ENCODE measurements around the gene SNX4. TPM values are rescaled to one million over a fixed set of nuclear protein-coding genes. Genes with fewer than 3 reads are reported as not detected.
"Not testable (repeated sequence)": the region's sequence is repeated elsewhere in the genome, so short reads cannot be mapped to it uniquely, and the experiment has no call there.

The SNX4 gene
- total and polyA plus RNA-seq, 7 experiments from 2014 or later = 19.3 to 31.8 (median 25.7) TPM

DNA sequence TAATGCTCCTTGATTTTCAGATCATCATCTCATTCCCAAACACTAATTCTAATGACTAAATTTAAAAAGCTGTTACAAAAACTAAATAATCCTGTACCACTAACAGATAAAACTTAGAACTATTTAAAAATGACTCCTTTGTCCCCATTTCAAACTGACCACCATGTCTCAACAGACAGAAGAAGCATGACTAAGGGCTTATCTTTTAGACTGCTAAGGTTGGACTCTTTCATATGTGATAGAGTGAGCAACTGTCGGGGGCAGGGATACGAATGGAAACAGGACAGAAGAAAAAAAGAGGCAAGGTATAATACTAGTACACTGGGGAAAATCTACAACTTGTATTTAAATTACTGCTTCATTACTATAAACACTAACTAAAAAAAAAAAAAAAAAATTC lies 23.3 kb downstream of the SNX4 start:
- Mint-ChIP-seq H3K4me3 (no peak overlapping the region), H3K36me3 (peaks cover 0 to 41% (median 29%) of the 10 kb centered on the region in 5 donors), H3K27ac (no peak overlapping the region), H3K4me1 (no peaks in the 10 kb centered on the region), H3K27me3 (no peaks in the 10 kb centered on the region), H3K9me3 (no peaks in the 10 kb centered on the region)
- Histone ChIP-seq H3K4me3 (ENCODE audit: low read length) (no peak overlapping the region), H3K9me3 (ENCODE audit: control insufficient read depth in 2 of 3, low read length in 3 of 3) (no peaks in the 10 kb centered on the region), H3K36me3 (ENCODE audit: control insufficient read depth in 2 of 3, insufficient read depth in 3 of 3, low read length in 3 of 3) (peaks cover 3 to 40% (median 12%) of the 10 kb centered on the region in 3 experiments), H3K27me3 (ENCODE audit: control insufficient read depth in 2 of 2, insufficient read depth in 2 of 2, low read length in 2 of 2) (no peaks in the 10 kb centered on the region), H3K4me1 (ENCODE audit: control insufficient read depth in 2 of 2, insufficient read depth in 2 of 2, low read length in 2 of 2) (no peaks in the 10 kb centered on the region), H3K27ac (ENCODE audit: low read depth, low read length) (no peak overlapping the region)
- no peak for ATAC-seq
- ChIA-PET CTCF (no interaction called here), POLR2A (no interaction called here)
- intact Hi-C loops (cut with micrococcal nuclease) = no loop called here
- DNase-seq = no peak

DNA sequence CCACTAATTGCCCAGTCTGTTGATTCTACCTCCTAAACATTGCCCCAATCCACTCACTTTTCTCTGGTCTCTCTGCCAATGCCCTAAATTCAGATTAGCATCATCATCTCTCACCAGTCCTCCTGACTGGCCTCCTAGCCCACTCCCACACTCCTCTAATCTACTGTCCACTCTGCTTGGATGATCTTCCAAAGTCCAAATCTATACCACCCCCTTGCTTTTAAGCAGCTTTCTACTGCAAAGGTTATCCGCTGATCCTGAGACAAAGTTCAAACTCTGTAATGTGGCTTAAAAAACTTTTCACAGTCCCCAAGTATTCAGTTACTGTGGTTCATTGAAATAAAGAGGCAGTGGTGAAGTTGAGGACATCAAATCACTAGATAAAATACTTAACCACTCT lies 37.6 kb downstream of the SNX4 start:
- no peak overlapping the region for H3K27ac Mint-ChIP-seq
- H3K36me3 ChIP-seq (ENCODE audit: control insufficient read depth in 2 of 3, insufficient read depth in 3 of 3, low read length in 3 of 3) = peaks cover 0 to 42% (median 0%) of the 10 kb centered on the region in 3 experiments
- no peak for ATAC-seq
- H3K27me3 Mint-ChIP-seq = no peaks in the 10 kb centered on the region
- H3K9me3 Mint-ChIP-seq = no peaks in the 10 kb centered on the region
- H3K27ac ChIP-seq (ENCODE audit: low read depth, low read length) = no peak overlapping the region
- no peaks in the 10 kb centered on the region for H3K27me3 ChIP-seq (ENCODE audit: control insufficient read depth in 2 of 2, insufficient read depth in 2 of 2, low read length in 2 of 2)
- H3K4me1 Mint-ChIP-seq = peaks cover 0 to 1% (median 0%) of the 10 kb centered on the region in 7 donors
- H3K4me1 ChIP-seq (ENCODE audit: control insufficient read depth in 2 of 2, insufficient read depth in 2 of 2, low read length in 2 of 2) = no peaks in the 10 kb centered on the region
- ChIA-PET POLR2A (interaction anchor here (0.6 kb wide), 1 partner anchor 9 kb away, joined by 3 read pairs; no protein-coding TSS in a partner anchor), CTCF (no interaction called here)
- no peak overlapping the region for H3K4me3 Mint-ChIP-seq
- H3K9me3 ChIP-seq (ENCODE audit: control insufficient read depth in 2 of 3, low read length in 3 of 3) = no peaks in the 10 kb centered on the region
- no peak for DNase-seq
- no peak overlapping the region for H3K4me3 ChIP-seq (ENCODE audit: low read length)
- H3K36me3 Mint-ChIP-seq = peaks cover 0 to 34% (median 12%) of the 10 kb centered on the region in 5 donors
- intact Hi-C loops (cut with micrococcal nuclease) = no loop called here

DNA sequence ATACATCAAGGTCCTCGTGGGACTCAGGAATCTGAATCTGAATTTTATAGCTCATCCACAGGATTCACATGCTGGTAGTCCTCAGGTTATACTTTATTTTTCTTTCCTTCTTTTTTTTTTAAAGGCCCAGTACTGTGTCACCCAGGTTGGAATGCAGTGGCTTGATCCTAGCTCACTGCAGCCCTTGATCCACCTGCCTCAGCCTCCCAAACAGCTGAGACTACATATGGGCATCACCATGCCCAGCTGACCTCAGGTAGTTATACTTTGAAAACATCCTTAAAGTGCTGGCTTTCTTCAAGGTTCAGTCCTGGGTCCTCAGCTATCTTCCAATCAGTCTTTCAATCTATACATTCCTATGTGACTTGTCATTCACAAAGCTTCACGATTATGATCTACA lies 38.2 kb downstream of the SNX4 start:
- DNase-seq = no peak
- no peak for ATAC-seq
- no peaks in the 10 kb centered on the region for H3K27me3 ChIP-seq (ENCODE audit: control insufficient read depth in 2 of 2, insufficient read depth in 2 of 2, low read length in 2 of 2)
- no peaks in the 10 kb centered on the region for H3K9me3 ChIP-seq (ENCODE audit: control insufficient read depth in 2 of 3, low read length in 3 of 3)
- H3K36me3 ChIP-seq (ENCODE audit: control insufficient read depth in 2 of 3, insufficient read depth in 3 of 3, low read length in 3 of 3) = peaks cover 0 to 41% (median 0%) of the 10 kb centered on the region in 3 experiments
- ChIA-PET CTCF (no interaction called here), POLR2A (interaction anchor here (0.6 kb wide), 1 partner anchor 10 kb away, joined by 3 read pairs; no protein-coding TSS in a partner anchor)
- H3K4me3 Mint-ChIP-seq = no peak overlapping the region
- no peak overlapping the region for H3K27ac ChIP-seq (ENCODE audit: low read depth, low read length)
- no peak overlapping the region for H3K4me3 ChIP-seq (ENCODE audit: low read length)
- no peak overlapping the region for H3K27ac Mint-ChIP-seq
- H3K4me1 Mint-ChIP-seq = peaks cover 0 to 1% (median 0%) of the 10 kb centered on the region in 7 donors
- peaks cover 0 to 32% (median 12%) of the 10 kb centered on the region in 5 donors for H3K36me3 Mint-ChIP-seq
- no peaks in the 10 kb centered on the region for H3K9me3 Mint-ChIP-seq
- intact Hi-C loops (cut with micrococcal nuclease) = no loop called here
- no peaks in the 10 kb centered on the region for H3K27me3 Mint-ChIP-seq
- H3K4me1 ChIP-seq (ENCODE audit: control insufficient read depth in 2 of 2, insufficient read depth in 2 of 2, low read length in 2 of 2) = no peaks in the 10 kb centered on the region

DNA sequence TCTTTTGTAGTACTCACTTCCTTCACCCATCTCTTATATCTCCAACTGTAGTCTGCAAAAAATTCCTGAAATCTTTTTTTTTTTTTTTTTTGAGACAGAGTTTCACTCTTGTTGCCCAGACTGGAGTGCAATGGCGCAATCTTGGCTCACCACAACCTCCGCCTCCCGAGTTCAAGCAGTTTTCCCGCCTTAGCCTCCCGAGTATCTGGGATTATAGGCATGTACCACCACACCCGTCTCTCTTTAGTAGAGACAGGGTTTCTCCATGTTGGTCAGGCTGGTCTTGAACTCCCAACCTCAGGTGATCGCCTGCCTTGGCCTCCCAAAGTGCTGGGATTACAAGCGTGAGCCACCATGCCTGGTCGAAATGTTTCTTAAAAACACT lies 38.6 kb downstream of the SNX4 start:
- H3K9me3 ChIP-seq (ENCODE audit: control insufficient read depth in 2 of 3, low read length in 3 of 3); H3K4me1 ChIP-seq (ENCODE audit: control insufficient read depth in 2 of 2, insufficient read depth in 2 of 2, low read length in 2 of 2); H3K9me3 Mint-ChIP-seq; H3K27me3 ChIP-seq (ENCODE audit: control insufficient read depth in 2 of 2, insufficient read depth in 2 of 2, low read length in 2 of 2); intact Hi-C loops (cut with micrococcal nuclease); POLR2A ChIA-PET; H3K27ac Mint-ChIP-seq; CTCF ChIA-PET; H3K4me3 Mint-ChIP-seq; H3K27ac ChIP-seq (ENCODE audit: low read depth, low read length); H3K4me1 Mint-ChIP-seq; H3K27me3 Mint-ChIP-seq; H3K4me3 ChIP-seq (ENCODE audit: low read length); DNase-seq; ATAC-seq: not testable (repeated sequence)
- H3K36me3 Mint-ChIP-seq = peaks cover 0 to 33% (median 13%) of the 10 kb centered on the region in 5 donors
- peaks cover 0 to 37% (median 0%) of the 10 kb centered on the region in 3 experiments for H3K36me3 ChIP-seq (ENCODE audit: control insufficient read depth in 2 of 3, insufficient read depth in 3 of 3, low read length in 3 of 3)

DNA sequence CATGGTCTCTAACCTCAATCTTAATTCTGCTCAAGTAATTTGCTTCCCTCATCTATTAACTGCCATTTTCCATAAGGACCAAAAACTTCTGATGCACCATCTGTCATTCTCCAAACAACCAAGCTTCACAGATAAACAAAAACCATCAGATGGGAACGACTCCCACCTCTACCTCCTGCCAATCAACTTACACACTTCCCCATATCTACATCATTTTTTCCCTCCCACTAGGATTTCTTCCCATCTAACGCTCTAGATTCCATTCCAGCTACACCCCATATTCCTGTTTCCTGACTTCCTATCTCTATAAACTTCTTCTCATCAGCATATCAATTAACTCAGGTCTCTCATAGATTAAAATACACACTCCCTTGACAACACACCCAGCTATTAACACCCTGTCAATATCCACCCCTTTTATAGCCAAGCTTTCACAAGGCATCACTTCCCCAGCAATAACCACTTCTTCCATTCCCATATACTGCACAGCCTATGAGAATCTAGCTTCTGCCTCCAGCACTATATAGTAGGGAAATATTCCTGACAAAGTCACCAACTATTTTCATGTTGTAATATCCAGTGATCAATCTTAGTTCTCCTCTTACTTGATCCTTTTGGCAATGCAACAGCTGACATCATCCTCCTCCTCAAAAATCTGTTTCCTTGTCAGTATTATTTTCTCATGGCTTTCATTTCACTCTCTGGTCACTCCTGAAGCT lies 39.2 kb downstream of the SNX4 start:
- no peak for ATAC-seq
- Mint-ChIP-seq H3K4me1 (peaks cover 0 to 1% (median 0%) of the 10 kb centered on the region in 7 donors), H3K27me3 (no peaks in the 10 kb centered on the region), H3K36me3 (peaks cover 0 to 29% (median 10%) of the 10 kb centered on the region in 5 donors), H3K9me3 (no peaks in the 10 kb centered on the region), H3K27ac (no peak overlapping the region), H3K4me3 (no peak overlapping the region)
- Histone ChIP-seq H3K4me1 (ENCODE audit: control insufficient read depth in 2 of 2, insufficient read depth in 2 of 2, low read length in 2 of 2) (no peaks in the 10 kb centered on the region), H3K4me3 (ENCODE audit: low read length) (no peak overlapping the region), H3K27ac (ENCODE audit: low read depth, low read length) (no peak overlapping the region), H3K9me3 (ENCODE audit: control insufficient read depth in 2 of 3, low read length in 3 of 3) (no peaks in the 10 kb centered on the region), H3K36me3 (ENCODE audit: control insufficient read depth in 2 of 3, insufficient read depth in 3 of 3, low read length in 3 of 3) (peaks cover 0 to 35% (median 0%) of the 10 kb centered on the region in 3 experiments), H3K27me3 (ENCODE audit: control insufficient read depth in 2 of 2, insufficient read depth in 2 of 2, low read length in 2 of 2) (no peaks in the 10 kb centered on the region)
- ChIA-PET CTCF (interaction anchor here (0.6 kb wide), 1 partner anchor 20 kb away, joined by 4 read pairs; no protein-coding TSS in a partner anchor), POLR2A (interaction anchor here (1.4 kb wide), 1 partner anchor 35 kb away, joined by 3 read pairs; no protein-coding TSS in a partner anchor)
- no peak for DNase-seq
- intact Hi-C loops (cut with micrococcal nuclease) = no loop called here

DNA sequence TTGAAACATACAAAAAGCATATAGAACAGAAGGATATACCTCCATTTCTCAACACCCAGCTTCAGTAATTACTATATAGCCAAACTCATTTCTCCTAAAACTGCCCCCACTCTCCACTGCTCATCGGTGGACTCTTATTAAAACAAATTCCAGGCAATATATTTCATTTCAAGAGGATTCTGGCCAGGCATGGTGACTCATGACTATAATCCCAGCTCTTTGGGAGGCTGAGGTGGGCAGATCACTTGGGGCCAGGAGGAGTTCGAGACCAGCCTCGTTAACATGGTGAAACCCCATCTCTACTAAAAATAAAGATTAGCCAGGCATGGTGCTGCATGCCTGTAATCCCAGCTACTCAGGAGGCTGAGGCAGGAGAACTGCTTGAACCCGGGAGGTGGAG lies 40.9 kb downstream of the SNX4 start:
- ATAC-seq (no peak), DNase-seq (no peak)
- Histone ChIP-seq H3K4me3 (ENCODE audit: low read length) (no peak overlapping the region), H3K9me3 (ENCODE audit: control insufficient read depth in 2 of 3, low read length in 3 of 3) (no peaks in the 10 kb centered on the region), H3K4me1 (ENCODE audit: control insufficient read depth in 2 of 2, insufficient read depth in 2 of 2, low read length in 2 of 2) (no peaks in the 10 kb centered on the region), H3K36me3 (ENCODE audit: control insufficient read depth in 2 of 3, insufficient read depth in 3 of 3, low read length in 3 of 3) (peaks cover 0 to 41% (median 0%) of the 10 kb centered on the region in 3 experiments), H3K27me3 (ENCODE audit: control insufficient read depth in 2 of 2, insufficient read depth in 2 of 2, low read length in 2 of 2) (no peaks in the 10 kb centered on the region), H3K27ac (ENCODE audit: low read depth, low read length) (no peak overlapping the region)
- Mint-ChIP-seq H3K9me3 (no peaks in the 10 kb centered on the region), H3K4me1 (no peaks in the 10 kb centered on the region), H3K27ac (no peak overlapping the region), H3K27me3 (no peaks in the 10 kb centered on the region), H3K36me3 (peaks cover 0 to 29% (median 10%) of the 10 kb centered on the region in 5 donors), H3K4me3 (no peak overlapping the region)
- ChIA-PET POLR2A (no interaction called here), CTCF (no interaction called here)
- intact Hi-C loops (cut with micrococcal nuclease) = no loop called here

DNA sequence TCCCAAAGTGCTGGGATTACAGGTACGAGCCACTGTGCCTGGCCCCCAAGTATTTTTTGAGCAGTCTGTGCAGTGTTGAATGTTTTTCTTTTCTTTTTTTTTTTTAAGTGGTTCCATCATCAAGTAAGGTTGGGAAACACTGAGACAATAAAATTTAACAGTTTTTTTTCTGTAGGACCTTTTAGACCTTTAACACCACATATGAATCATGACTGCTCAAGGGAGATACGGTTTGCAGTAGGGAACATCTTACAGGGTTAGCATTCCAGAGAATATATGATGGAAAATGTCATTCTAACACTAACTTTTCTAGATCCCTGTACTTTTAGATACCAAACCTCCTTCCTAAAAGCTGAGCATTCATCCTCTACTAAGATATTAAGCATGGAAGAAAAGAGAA lies 41.7 kb downstream of the SNX4 start:
- Histone ChIP-seq H3K36me3 (ENCODE audit: control insufficient read depth in 2 of 3, insufficient read depth in 3 of 3, low read length in 3 of 3) (peaks cover 0 to 38% (median 0%) of the 10 kb centered on the region in 3 experiments), H3K4me3 (ENCODE audit: low read length) (no peak overlapping the region), H3K27me3 (ENCODE audit: control insufficient read depth in 2 of 2, insufficient read depth in 2 of 2, low read length in 2 of 2) (no peaks in the 10 kb centered on the region), H3K27ac (ENCODE audit: low read depth, low read length) (no peak overlapping the region), H3K4me1 (ENCODE audit: control insufficient read depth in 2 of 2, insufficient read depth in 2 of 2, low read length in 2 of 2) (no peaks in the 10 kb centered on the region), H3K9me3 (ENCODE audit: control insufficient read depth in 2 of 3, low read length in 3 of 3) (no peaks in the 10 kb centered on the region)
- ChIA-PET CTCF (no interaction called here), POLR2A (no interaction called here)
- no peak overlapping the region for H3K27ac Mint-ChIP-seq
- no peaks in the 10 kb centered on the region for H3K4me1 Mint-ChIP-seq
- no peaks in the 10 kb centered on the region for H3K27me3 Mint-ChIP-seq
- DNase-seq = no peak
- intact Hi-C loops (cut with micrococcal nuclease) = no loop called here
- H3K4me3 Mint-ChIP-seq = no peak overlapping the region
- no peaks in the 10 kb centered on the region for H3K9me3 Mint-ChIP-seq
- H3K36me3 Mint-ChIP-seq = peaks cover 0 to 34% (median 10%) of the 10 kb centered on the region in 5 donors
- ATAC-seq = no peak

Data from naive thymus-derived CD4-positive, alpha-beta T cell (primary cell).